ENCODE data around the gene LIMS4.
"Not testable (repeated sequence)": the region's sequence is repeated elsewhere in the genome, so short reads cannot be mapped to it uniquely, and the experiment has no call there.

The LIMS4 gene

DNA sequence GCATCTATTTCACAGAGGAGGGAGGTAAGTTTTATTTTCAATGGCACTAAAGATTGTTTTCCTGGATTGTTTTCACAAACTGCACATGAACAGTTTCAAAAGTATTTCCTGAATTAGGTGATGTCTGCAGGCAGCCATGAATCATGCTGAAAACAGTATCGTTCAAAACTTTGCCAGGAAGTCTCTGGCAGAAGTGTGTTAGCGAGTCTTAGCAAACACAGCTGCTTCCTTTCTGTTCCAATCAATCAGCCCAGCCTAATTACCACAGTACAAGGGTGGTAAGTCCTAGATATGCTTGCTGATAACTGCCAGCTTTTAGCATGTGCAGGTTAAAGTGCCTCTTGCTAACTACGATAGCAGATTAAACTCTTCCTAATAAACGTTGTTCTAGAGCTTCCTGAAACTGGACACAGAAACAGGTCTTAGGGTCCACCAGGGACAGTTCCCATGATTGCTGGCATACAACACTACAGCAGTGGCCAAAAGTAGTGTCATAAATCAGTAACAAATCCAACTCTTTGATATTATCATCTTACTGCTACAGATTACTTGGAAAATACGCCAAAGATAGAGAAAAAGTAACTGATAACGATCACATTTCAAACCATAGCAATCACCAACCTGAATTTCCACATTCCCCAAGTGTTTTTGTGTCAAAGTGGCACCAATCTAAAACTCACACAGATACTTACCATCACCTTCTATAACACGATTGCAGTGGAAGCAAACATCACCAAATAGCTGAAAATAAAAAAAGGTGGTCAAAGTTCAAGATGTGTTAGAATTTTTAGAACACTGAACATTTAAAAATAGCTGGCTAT, 23.3 kb downstream of the LIMS4 start:
- FAIRE-seq = not testable (repeated sequence)

DNA sequence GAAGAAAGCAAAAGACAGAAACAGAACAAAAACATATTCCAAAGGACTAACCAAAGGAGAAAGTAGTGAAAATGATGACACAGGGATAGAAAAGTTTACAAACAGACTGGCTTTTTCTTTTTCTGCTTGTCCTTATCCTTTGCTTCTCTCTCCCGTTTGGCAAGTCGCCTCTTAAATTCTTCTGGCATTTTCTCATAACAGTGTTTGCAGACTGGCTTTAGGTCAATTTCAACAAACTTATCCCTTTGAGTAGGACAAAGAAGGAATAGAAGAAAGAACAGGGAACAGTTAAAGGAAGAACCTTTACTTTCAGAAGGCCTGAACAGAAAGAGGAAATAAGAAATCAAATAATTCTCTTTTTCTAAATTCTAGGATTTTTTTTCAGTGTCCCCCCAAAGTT, 26.0 kb downstream of the LIMS4 start:
- not testable (repeated sequence) for FAIRE-seq

DNA sequence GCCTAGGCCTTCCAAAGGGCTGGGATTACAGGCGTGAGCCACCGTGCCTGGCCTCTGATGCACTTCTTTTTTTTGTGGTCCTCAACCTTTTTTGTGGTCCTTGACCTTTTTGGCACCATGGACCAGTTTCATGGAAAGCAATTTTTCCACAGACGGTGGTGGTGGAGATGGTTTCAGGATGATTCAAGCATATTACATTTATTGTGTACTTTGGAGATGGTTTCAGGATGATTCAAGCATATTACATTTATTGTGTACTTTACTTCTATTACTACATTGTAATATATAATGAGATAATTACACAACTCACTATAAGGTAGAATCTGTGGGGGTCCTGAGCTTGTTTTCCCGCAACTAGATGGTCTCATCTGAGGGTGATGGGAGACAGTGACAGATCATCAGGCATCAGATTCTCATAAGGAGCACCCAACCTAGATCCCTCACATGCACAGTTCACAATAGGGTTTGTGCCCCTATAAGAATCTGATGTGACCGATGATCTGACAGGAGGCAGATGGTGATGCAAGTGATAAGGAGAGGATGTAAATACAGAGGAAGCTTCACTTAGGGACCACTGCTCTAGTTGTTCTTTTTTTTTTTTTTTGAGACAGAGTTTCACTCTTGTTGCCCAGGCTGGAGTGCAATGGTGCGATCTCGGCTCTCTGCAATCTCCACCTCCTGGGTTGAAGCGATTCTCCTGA, 29.2 kb downstream of the LIMS4 start:
- not testable (repeated sequence) for FAIRE-seq

DNA sequence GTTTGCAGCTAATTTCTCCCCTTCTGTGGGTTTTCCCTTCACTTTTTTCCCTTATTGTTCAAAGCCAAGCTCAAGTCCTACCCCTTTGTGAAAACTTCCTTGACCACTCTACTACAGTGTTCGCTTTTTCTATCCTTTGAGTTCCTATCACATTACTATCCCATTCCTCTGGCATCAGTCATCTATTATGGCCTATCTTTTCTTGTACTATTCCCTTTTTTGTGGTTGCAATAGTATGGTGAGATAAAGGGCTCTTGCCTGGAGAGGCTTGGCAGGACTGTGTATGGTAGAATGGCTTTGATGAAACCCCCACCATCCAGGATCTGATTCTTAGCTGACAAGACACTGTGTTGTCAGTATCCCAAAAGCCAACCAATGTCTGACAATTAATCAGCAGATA, 30.7 kb downstream of the LIMS4 start:
- not testable (repeated sequence) for FAIRE-seq

DNA sequence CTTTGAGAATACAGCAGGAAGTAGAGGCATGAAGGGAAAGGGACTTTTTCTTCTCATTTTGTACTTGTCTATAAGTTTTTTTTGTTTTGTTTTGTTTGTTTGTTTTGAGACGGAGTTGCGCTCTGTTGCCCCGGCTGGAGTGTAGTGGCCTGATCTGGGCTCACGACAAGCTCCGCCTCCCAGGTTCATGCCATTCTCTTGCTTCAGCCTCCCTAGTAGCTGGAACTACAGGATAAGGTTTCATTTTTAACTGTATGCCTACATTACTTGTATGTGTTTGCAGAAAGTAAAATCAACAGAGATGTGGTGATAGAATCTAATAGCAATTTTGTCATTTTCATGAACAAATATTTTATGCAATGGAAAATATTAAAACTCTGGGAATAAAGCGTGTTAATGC, 38.1 kb downstream of the LIMS4 start:
- FAIRE-seq = not testable (repeated sequence)

DNA sequence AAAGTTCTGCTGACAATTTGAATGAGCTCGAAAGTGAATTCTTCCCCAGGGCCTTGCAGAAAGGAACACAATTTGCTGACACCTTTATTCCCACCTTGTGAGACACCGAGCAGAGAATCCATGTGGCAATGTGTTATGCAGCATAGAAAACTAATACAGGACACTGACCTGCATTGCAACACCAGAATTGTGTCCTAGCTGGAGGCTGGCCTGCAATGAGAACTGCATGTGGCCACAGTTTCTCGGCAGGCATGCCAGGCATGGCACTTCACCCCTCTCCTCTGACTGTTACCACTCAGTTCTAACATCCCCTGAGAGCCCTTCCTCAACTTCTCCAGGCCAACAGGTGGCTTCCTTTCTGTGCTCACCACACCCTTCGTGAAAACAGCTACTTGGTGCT, 46.9 kb downstream of the LIMS4 start:
- not testable (repeated sequence) for FAIRE-seq

DNA sequence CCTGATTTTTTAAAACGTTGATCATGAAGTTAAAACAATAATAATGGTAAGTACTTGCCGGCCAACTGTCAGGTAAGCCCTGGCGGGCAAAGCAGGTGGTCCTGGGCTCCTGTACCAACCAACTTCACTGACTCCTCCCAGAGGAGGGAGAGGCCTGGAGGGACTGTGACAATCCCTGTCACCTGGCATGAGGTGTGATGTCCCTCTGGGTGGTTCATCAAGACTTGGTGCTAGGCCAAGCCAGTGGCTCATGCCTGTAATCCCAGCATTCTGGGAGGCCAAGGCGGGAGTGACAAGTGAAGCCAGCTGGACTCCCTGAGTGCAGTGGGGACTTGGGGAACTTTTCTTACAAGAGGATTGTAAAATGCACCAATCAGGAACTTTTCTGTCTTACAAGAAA, 48.2 kb downstream of the LIMS4 start:
- not testable (repeated sequence) for FAIRE-seq

DNA sequence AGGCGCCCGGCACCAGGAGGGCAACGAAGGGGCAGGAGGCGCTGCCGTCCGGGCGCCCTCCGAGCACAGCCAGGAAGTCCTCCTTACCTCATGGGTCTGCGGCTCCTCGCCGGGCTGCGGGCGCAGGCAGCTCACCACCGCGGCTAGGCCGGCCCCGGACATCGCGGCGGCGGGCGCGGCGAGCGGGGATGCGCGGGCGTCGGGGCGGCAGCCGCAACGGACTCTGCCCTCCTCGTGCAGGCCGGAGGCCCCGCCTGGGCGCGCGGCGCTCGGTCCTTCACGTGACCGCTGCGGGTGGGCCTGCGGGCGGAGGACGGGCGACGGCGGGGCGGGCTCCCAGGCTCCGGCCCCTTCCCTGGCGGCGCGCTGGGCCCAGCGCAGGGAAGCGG, 49.0 kb downstream of the LIMS4 start:
- FAIRE-seq = not testable (repeated sequence)

DNA sequence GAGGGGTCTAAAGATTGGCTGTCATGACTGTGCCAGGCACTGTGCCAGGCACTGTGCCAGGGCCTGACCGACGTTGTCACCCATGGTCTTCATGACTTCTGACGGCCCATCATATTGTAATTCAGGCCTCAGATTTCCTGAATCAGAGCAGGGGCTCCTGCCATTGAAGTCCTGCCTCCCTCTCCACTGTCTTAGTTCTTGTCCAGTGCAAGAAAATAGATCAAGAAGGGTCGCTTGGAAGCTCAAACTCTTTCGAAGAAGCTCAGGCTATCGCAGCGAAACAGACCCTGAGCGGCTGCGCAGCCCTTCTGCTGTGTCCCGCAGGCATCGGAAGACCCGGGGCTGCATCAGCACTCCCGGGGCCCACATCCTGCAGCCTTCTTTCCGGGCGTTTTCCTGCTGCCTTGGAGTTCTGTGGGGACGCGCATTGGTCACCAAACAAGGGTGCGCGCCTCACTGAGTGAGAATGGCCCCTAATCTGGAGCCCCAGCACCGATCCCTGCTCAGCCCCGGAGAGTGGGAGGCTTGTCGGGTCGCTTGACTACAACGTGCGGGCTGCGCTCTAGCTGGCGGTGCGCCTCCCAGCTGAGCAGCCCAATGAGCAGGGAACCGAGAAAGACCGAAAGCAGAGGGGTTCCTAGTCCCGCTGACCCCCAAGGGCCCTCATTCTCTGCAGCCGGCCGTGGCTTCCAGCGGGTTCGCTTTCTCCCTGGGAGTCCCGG, 49.6 kb downstream of the LIMS4 start:
- FAIRE-seq = not testable (repeated sequence)

DNA sequence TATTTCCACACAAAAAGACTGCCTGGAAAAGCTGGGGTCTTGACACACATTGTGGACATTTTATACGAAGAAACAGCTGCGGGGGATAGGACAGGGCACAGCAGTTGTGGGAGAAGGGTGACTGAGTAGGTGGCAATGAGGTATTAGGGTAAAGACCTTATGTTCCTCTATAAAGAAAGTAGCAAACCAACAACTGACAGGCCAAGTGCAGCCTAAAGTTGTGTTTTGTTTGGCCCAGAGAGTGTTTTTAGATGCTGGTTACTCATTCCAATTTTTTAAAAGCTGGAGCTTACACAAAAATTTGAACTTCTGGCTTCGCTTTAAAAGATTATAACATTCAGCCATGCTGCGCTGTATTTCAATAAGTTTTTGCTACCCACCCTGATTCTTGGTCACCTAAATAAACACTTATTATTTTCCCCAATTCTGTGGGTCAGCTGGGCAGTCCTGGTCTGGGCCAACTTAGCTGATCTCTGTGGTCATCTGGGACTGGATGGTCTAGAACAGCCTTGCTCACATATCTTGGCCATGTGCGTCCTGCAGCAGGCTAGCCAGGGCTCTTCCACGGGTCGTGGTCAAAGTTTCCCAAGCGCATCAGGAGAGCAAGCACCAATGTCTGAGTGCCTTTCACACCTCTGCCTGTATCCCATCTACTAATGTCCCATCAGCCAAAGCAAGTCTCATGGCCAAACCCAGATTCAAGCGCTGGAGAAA, 51.8 kb downstream of the LIMS4 start:
- FAIRE-seq = not testable (repeated sequence)

DNA sequence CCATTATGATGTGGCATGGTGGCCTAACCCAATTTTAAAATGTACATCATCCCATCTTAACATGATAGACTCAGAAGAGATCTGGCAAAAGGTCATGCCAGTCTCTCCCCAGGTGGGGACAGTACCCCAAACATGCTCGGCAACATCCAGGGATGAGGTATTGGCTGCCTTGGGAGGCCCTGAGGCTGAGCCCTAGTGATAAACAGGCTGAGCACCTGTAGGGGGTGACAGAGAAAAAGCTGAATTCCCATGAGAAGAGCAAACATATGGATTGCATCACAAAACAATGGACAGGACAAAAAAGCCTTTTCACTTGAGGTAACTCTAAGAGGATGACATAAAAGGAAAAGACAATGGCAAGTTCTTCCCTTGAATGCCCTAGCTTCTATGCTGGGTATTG, 65.5 kb downstream of the LIMS4 start:
- FAIRE-seq = not testable (repeated sequence)

DNA sequence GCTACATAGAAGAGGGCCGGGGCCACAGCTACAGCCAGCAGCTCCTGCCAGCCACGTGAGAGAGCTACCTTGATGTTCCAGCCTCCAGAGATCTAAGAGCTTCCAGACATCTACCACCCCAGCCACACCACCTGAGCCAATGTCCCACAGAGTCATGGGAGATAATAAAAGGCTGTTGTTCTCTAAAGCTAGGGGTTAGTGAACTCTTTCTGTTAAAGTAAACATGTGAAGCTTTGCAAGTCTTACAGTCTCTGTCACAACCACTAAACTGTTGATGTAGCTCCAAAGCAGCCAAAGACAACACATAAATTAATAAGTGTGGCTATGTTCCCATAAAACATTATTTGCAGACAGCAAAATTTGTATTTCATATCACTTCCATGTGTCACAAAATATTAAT, 67.6 kb downstream of the LIMS4 start:
- not testable (repeated sequence) for FAIRE-seq

DNA sequence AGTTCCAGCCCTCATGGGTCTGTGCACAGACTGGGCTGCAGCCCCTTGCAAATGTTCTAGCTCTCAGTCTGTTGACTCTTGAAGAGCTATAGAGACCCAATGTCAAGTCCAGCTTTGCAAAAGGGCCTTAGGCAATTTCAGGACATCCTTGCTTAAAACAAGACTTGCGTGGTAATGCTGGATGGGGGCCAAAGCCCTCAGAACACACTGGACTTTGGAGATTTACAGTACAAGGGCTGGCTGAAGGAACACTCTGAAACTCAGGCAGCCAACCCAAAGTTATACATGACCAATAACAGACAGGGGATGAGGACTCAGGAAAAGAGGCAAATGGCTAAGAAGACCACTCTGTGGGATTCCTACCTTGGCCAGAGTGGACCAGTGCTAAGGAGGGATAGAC, 68.4 kb downstream of the LIMS4 start:
- FAIRE-seq = not testable (repeated sequence)

DNA sequence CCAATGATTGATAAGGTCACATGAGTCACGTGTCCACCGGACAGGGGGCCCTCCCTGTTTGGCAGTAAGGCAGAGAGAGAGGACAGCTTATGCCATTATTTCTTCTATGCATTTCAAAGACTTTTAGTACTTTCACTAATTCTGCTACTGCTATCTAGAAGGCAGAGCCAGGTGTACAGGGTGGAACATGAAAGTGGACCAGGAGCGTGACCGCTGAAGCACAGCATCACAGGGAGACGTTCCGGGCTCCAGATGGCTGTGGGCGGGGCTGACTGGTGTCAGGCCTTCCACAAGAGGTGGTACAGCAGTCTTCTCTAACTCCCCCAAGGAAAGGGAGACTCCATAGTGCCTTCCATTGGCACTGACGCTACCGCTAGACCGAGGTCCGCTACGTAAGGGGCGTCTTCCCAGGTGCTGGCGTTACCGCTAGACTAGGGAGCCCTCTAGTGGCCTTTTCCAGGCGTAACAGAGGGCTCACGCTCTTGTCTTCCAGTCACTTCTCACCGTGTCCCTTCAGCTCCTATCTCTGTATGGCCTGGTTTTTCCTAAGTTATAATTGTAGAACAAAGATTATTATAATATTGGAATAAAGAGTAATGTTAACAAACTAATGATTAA, 71.5 kb downstream of the LIMS4 start:
- not testable (repeated sequence) for FAIRE-seq

DNA sequence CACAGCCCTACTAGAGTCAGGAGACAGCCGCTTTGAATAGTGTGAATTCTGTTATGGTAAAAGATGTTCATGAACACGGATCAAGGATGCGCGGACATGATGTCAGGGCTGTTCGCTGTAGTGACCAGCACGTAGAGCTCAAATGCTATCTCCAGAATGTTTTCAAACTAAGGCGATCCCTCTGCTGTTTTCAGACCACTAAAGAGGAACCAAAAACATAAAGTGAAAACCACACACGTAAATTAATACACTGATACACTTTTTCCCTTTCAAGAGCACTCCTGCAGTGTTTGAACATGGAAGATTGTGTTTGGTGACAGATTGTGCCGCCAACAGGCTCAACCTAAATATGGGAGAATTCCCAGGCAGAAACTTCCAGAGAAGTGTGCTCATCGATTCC, 73.2 kb downstream of the LIMS4 start:
- not testable (repeated sequence) for FAIRE-seq

DNA sequence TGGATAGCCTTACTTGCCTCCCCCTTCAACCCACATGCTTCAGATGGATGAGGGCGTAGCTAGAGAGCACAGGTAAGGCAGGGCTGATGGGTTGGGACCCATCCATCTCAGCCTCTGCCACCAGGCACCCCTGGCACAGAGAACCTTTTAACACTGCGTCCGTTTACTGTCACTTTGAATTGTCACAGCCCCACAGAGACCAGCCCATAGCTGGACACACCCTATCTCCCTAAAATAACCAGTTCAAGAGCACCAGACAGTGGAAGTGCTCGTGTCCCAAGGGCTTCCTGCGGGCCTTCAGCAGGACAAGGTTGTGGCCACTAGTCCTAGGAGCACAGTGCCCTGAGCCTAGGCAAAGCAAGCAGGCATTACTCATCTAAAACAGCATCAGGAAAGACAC, 76.6 kb downstream of the LIMS4 start:
- not testable (repeated sequence) for FAIRE-seq

Measured in islet of Langerhans (tissue), 1 donor.